Osteocyte (in vitro differentiated cells): Measurements from ENCODE around the gene ACOT6. TPM values are rescaled to one million over a fixed set of nuclear protein-coding genes. Genes with fewer than 3 reads are reported as not detected.

ENCODE experiments used
- DNase-seq: peaks from one replicate; pipeline ENCODE4 v3.0.0; 2021; ENCODE audit warnings: mixed read lengths; ENCODE audit not compliant: unreplicated experiment; ENCODE audit errors: extremely low spot score
- H3K27ac Mint-ChIP-seq: one replicate; pipeline ENCODE4 v1.8.0; 2021; ENCODE audit warnings: mild to moderate bottlenecking, mixed read lengths; ENCODE audit not compliant: unreplicated experiment
- H3K27me3 Mint-ChIP-seq: one replicate; pipeline ENCODE4 v1.8.0; 2021; ENCODE audit warnings: mixed read lengths; ENCODE audit not compliant: unreplicated experiment
- H3K36me3 Mint-ChIP-seq: one replicate; pipeline ENCODE4 v1.8.0; 2021; ENCODE audit warnings: mixed read lengths; ENCODE audit not compliant: unreplicated experiment
- H3K4me1 Mint-ChIP-seq: one replicate; pipeline ENCODE4 v1.8.0; 2021; ENCODE audit warnings: mixed read lengths; ENCODE audit not compliant: unreplicated experiment
- H3K4me3 Mint-ChIP-seq: one replicate; pipeline ENCODE4 v1.8.0; 2021; ENCODE audit warnings: mild to moderate bottlenecking, moderate library complexity, mixed read lengths; ENCODE audit not compliant: unreplicated experiment
- H3K9me3 Mint-ChIP-seq: one replicate; pipeline ENCODE4 v1.8.0; 2021; ENCODE audit warnings: mixed read lengths; ENCODE audit not compliant: unreplicated experiment
- total RNA-seq: library from RNA; stranded (reverse); gene quantifications from 2 replicates; pipeline ENCODE4 v1.2.1, GENCODE V29; 2021
- TF ChIP-seq, protein P1 (sequence below): fragments of 200-600 bp; sonication (generic); IDR thresholded peaks from 2 replicates; pipeline ENCODE4 v1.5.0; 2021; ENCODE audit warnings: antibody characterized with exemption, mild to moderate bottlenecking, moderate library complexity

The ACOT6 gene
- total RNA-seq, 1 donor from 2014 or later = not detected

DNA sequence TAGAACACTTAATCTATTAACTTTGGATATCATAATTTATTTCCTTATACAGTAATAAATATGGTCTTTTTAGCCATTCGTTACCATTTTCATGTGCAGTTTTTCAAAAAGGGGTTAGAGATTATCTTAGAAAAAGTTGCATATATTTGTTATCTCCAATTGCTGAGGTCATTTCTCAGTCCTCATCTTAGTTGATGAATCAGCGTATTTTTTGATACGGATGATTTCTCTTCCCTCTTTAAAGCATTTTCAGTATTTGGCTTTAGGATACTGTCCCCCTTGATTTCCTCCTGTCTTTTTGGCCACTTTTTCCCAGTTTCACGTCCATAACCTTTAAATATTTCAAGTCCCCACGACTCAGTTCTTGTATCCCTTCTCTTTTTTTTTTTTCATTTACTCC, 54.3 kb downstream of the ACOT6 start:
- TF ChIP-seq, protein P1, sequence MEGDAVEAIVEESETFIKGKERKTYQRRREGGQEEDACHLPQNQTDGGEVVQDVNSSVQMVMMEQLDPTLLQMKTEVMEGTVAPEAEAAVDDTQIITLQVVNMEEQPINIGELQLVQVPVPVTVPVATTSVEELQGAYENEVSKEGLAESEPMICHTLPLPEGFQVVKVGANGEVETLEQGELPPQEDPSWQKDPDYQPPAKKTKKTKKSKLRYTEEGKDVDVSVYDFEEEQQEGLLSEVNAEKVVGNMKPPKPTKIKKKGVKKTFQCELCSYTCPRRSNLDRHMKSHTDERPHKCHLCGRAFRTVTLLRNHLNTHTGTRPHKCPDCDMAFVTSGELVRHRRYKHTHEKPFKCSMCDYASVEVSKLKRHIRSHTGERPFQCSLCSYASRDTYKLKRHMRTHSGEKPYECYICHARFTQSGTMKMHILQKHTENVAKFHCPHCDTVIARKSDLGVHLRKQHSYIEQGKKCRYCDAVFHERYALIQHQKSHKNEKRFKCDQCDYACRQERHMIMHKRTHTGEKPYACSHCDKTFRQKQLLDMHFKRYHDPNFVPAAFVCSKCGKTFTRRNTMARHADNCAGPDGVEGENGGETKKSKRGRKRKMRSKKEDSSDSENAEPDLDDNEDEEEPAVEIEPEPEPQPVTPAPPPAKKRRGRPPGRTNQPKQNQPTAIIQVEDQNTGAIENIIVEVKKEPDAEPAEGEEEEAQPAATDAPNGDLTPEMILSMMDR = no peak
- no peak overlapping the region for H3K27ac Mint-ChIP-seq
- H3K4me3 Mint-ChIP-seq = no peak overlapping the region
- H3K4me1 Mint-ChIP-seq = peaks cover 6% of the 10 kb centered on the region
- no peaks in the 10 kb centered on the region for H3K27me3 Mint-ChIP-seq
- peaks cover 6% of the 10 kb centered on the region for H3K9me3 Mint-ChIP-seq
- H3K36me3 Mint-ChIP-seq = peaks cover 10% of the 10 kb centered on the region
- no peak for DNase-seq

DNA sequence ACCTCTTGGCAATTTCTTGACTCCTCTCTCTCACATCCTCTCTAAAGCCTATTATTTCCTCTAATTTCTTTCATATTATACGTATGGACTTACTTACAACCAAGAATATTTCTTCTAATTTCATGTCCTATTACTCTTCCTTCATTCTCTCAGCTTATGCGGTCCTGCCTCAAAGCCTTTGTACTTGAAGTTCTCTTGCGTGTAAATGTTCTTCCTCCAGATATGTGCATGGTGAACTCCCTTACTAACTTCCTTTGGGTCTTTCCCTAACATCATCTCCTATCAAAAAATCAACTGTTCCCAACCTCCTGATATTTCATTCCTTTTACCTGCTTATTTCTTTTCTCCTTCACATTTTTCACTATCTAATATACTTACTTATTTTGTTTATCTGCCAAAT, 55.5 kb downstream of the ACOT6 start:
- no peaks in the 10 kb centered on the region for H3K4me1 Mint-ChIP-seq
- no peaks in the 10 kb centered on the region for H3K27me3 Mint-ChIP-seq
- TF ChIP-seq, protein P1 = no peak
- H3K9me3 Mint-ChIP-seq = peaks cover 1% of the 10 kb centered on the region
- H3K36me3 Mint-ChIP-seq = peaks cover 4% of the 10 kb centered on the region
- H3K4me3 Mint-ChIP-seq = no peak overlapping the region
- DNase-seq = no peak
- no peak overlapping the region for H3K27ac Mint-ChIP-seq

Other genes with a start within 250 kb of the ACOT6 start
- 72.7 and 73.7 TPM in 2 replicates for gene NUMB, start 154.0 kb upstream of the ACOT6 start, total RNA-seq
- gene RIOX1, start 121.6 kb upstream of the ACOT6 start, total RNA-seq = 14.8 and 16.3 TPM in 2 replicates
- gene ACOT1, start 75.4 kb upstream of the ACOT6 start, total RNA-seq = 8.7 and 9.4 TPM in 2 replicates
- 0.46 TPM in 1 of 2 replicates, not detected in the other for gene HEATR4, start 53.6 kb upstream of the ACOT6 start, total RNA-seq
- 37.7 and 39.4 TPM in 2 replicates for gene ACOT2, start 43.3 kb upstream of the ACOT6 start, total RNA-seq
- gene ACOT4, start 20.6 kb upstream of the ACOT6 start, total RNA-seq = 1.3 and 1.4 TPM in 2 replicates
- gene DNAL1, start 32.5 kb downstream of the ACOT6 start, total RNA-seq = 12.5 and 12.7 TPM in 2 replicates
- gene PNMA1, start 101.9 kb downstream of the ACOT6 start, total RNA-seq = 81.4 and 81.8 TPM in 2 replicates
- 5.0 and 7.2 TPM in 2 replicates for gene PTGR2, start 239.3 kb downstream of the ACOT6 start, total RNA-seq